ENCODE measurements around the gene ARL4D. TPM values are rescaled to one million over a fixed set of nuclear protein-coding genes. Genes with fewer than 3 reads are reported as not detected.
A peak's percentile ranks its signal among the peaks of the same experiment; 100 is the strongest.

Gene ARL4D
- total RNA-seq, 1 experiment from 2014 or later: 11.5 TPM

GRCh38 chr17:43438626-43439025 lies 39.8 kb downstream of the ARL4D start (continued):
- TF ChIP-seq REST (IDR thresholded peaks at IDR 0.05; ENCODE audit: low read depth): no peak

- no peak for ATAC-seq
- H2AFZ ChIP-seq (ENCODE audit: low read depth, low read length, poor library complexity, severe bottlenecking): peak overlapping the region; percentile 32
- H4K20me1 ChIP-seq (ENCODE audit: insufficient read depth): no peaks in the 10 kb centered on the region
- intact Hi-C loops (cut with micrococcal nuclease): no loop called here
- POLR2A ChIA-PET: no interaction called here
- no peak overlapping the region for H3K9ac ChIP-seq (ENCODE audit: low read length)
- no peak overlapping the region for H3K4me2 ChIP-seq (ENCODE audit: low read length)
- H3K9me2 ChIP-seq (ENCODE audit: insufficient read depth): no peaks in the 10 kb centered on the region
- no peak for DNase-seq (ENCODE audit: low read depth, low spot score)
- no peak overlapping the region for H3K27ac ChIP-seq (ENCODE audit: low read depth, low read length)
- RAD21 ChIA-PET (ENCODE audit: low non-redundant PET in 1 of 2, low total read pairs in 2 of 2, uncharacterized antibody in 2 of 2, unreplicated experiment in 2 of 2): no interaction called here
- BruUV-seq (replicated peaks): no TSS peak
- peaks cover 24 to 27% of the 10 kb centered on the region in 2 experiments for H3K4me1 ChIP-seq (ENCODE audit: control insufficient read depth in 1 of 2, insufficient read depth in 2 of 2, low read length in 2 of 2)
- H3K79me2 ChIP-seq (ENCODE audit: insufficient read depth, low read length): no peaks in the 10 kb centered on the region
- CTCF ChIA-PET: no interaction called here
- H3K27me3 ChIP-seq (ENCODE audit: insufficient read depth, low read length): no peaks in the 10 kb centered on the region
- H3K36me3 ChIP-seq (ENCODE audit: control insufficient read depth in 1 of 2, insufficient read depth in 2 of 2, low read length in 2 of 2): no peaks in the 10 kb centered on the region
- H3K4me3 ChIP-seq (replicated peaks in 1 of 2; ENCODE audit: low read depth in 1 of 2, low read length in 2 of 2): no peak overlapping the region
- TF ChIP-seq CEBPB (IDR thresholded peaks at IDR 0.05; ENCODE audit: low read depth): no peak
- no peak for TF ChIP-seq CTCF (IDR thresholded peaks at IDR 0.05 in 2 of 3, conservative IDR thresholded peaks at IDR 0.05 in 1 of 3; ENCODE audit: borderline replicate concordance in 1 of 3, insufficient read depth in 1 of 3, low read depth in 2 of 3, low read length in 2 of 3)
- TF ChIP-seq SRF (IDR thresholded peaks at IDR 0.05; ENCODE audit: low read depth): no peak
- no peak for TF ChIP-seq SIN3A (IDR thresholded peaks at IDR 0.05; ENCODE audit: low read depth)
- TF ChIP-seq SP1 (IDR thresholded peaks at IDR 0.05; ENCODE audit: low read depth): no peak
- no peak for TF ChIP-seq MAX (IDR thresholded peaks at IDR 0.05)
- TF ChIP-seq POLR2A (IDR thresholded peaks at IDR 0.05; ENCODE audit: borderline replicate concordance, extremely low read depth, insufficient read depth, insufficient read length): no peak
- no peak for TF ChIP-seq FOSL1 (IDR thresholded peaks at IDR 0.05; ENCODE audit: low read depth)
- TF ChIP-seq ZFX (IDR thresholded peaks at IDR 0.05): no peak
- no peak for TF ChIP-seq ELF1 (IDR thresholded peaks at IDR 0.05; ENCODE audit: borderline replicate concordance, low read depth)
- TF ChIP-seq POLR2AphosphoS5 (IDR thresholded peaks at IDR 0.05; ENCODE audit: low read depth, low read length): no peak
- no peaks in the 10 kb centered on the region for H3K9me3 ChIP-seq (ENCODE audit: control insufficient read depth in 1 of 2, insufficient read depth in 1 of 2, low read depth in 1 of 2, low read length in 2 of 2)
Measured at GRCh38 chr17:43439041-43439440, 40.2 kb downstream of the ARL4D start.

Measured in HCT116 (cell line).